HG03342 (cell line): ENCODE measurements around the gene ARRDC4.

Experiments
- ATAC-seq: cut with Tn5 transposase; IDR thresholded peaks from one replicate; pipeline ENCODE4 v1.9.1; 2021; ENCODE audit warnings: mild to moderate bottlenecking, moderate library complexity; ENCODE audit not compliant: unreplicated experiment

The ARRDC4 gene

GRCh38 chr15:97995881-97996603 lies 35.5 kb downstream of the ARRDC4 start:
- no peak for ATAC-seq

GRCh38 chr15:97998307-97999071 lies 38.0 kb downstream of the ARRDC4 start:
- ATAC-seq = no peak

- no peak for ATAC-seq
These were observed 40.0 kb downstream of the ARRDC4 start for GRCh38 chr15:98000249-98001203.

- ATAC-seq = no peak
These were observed 41.2 kb downstream of the ARRDC4 start for GRCh38 chr15:98001663-98002194.

- ATAC-seq = no peak
These were observed 41.9 kb downstream of the ARRDC4 start for GRCh38 chr15:98002419-98002818.

GRCh38 chr15:98002866-98003265 lies 42.4 kb downstream of the ARRDC4 start:
- no peak for ATAC-seq

- no peak for ATAC-seq
These were observed 43.0 kb downstream of the ARRDC4 start for GRCh38 chr15:98003518-98003917.

- ATAC-seq = no peak
These were observed 43.5 kb downstream of the ARRDC4 start for GRCh38 chr15:98003996-98004395.

- ATAC-seq = no peak
These were observed 45.2 kb downstream of the ARRDC4 start for GRCh38 chr15:98005659-98006058.

- ATAC-seq = no peak
These were observed 48.7 kb downstream of the ARRDC4 start for GRCh38 chr15:98009169-98009568.

GRCh38 chr15:98009971-98010370 lies 49.5 kb downstream of the ARRDC4 start:
- ATAC-seq = no peak

GRCh38 chr15:98012354-98012753 lies 51.9 kb downstream of the ARRDC4 start:
- no peak for ATAC-seq

GRCh38 chr15:98013631-98014030 lies 53.1 kb downstream of the ARRDC4 start:
- no peak for ATAC-seq

- ATAC-seq = no peak
These were observed 56.9 kb downstream of the ARRDC4 start for GRCh38 chr15:98017150-98017964.

- no peak for ATAC-seq
These were observed 58.4 kb downstream of the ARRDC4 start for GRCh38 chr15:98018761-98019351.
